ENCODE results near the gene IP6K1.
"Not testable (repeated sequence)": the region's sequence is repeated elsewhere in the genome, so short reads cannot be mapped to it uniquely, and the experiment has no call there.

The IP6K1 gene

GRCh38 chr3:49686769-49687423 lies 99.4 kb downstream of the IP6K1 start:
- FAIRE-seq: not testable (repeated sequence)

DNA sequence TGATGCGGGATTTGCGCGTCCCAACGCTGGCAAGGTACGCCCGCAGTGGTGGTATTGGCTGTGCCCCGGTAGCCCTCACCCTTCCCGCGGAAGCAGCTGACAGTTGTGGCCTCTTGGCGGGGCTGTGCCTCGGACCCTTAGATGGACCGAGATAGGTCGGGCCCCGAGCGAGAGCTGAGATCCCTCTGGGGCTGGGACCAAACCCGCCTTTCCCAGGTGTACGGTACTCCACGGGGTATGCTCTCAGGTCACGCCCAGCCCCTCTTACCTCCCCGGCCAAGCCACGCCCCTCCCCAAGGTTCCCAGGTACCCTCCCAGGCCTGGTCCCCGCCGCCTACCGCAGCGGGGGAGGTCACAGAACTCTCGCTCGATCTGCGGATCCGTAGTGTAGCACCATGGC lies 100.0 kb downstream of the IP6K1 start:
- not testable (repeated sequence) for FAIRE-seq

DNA sequence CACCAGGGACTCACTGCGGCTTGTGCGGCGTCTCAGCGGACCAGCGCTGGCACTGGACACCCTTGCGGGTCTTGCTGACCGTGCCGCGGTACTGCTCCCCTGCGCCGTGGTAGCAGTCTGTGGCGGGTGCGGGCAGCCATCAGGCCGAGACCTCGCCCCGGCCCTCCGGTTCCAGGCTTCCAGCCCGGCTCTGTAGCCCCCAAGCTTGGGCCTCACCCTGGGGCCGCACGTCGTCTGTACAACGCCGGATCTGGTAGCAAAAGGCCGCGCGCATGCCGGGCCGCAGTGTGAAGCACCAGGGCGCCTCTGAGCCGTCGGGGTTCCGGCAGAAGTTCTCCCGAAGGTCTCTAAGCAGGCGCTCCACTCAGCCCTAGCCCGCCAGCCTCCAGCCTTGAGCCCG lies 100.5 kb downstream of the IP6K1 start:
- FAIRE-seq: not testable (repeated sequence)

DNA sequence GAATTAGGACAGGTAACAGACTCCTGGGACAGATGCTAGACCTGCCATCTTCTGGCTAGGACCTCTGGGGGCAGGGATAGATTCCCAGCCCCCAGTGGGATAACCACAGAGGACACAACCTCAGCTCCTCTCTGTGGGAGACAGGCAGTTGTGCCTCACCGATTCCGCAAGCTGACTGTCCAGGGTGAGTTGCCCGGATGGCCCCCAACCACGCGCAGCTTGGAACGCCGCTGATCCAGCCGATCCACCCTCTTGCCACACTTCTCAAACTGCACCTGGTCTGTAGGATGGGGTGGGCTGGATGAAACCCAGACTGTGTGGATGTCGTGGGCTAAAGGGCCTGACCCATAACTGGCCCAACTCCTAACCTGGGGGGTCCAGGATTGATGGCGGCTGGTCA lies 101.2 kb downstream of the IP6K1 start:
- FAIRE-seq: not testable (repeated sequence)

DNA sequence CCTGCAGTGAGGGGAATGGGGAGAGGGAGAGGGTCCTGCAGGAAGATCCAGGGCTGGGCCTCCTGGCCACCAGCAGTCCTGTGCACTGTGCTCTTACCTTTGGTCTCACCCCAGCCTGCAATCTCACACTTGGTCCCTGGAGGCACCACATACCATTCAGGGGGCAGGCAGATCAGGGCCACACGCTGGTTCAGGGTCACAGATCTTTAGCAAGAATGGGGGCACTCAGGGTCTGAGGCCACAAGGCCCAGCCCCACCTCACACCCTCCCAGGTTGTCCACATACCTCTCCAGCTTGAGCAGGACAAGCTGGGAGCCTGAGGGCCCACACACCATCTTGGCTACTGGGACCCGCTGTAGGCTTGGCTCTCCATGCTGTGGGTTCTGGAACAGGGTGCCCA lies 101.9 kb downstream of the IP6K1 start:
- FAIRE-seq: not testable (repeated sequence)

DNA sequence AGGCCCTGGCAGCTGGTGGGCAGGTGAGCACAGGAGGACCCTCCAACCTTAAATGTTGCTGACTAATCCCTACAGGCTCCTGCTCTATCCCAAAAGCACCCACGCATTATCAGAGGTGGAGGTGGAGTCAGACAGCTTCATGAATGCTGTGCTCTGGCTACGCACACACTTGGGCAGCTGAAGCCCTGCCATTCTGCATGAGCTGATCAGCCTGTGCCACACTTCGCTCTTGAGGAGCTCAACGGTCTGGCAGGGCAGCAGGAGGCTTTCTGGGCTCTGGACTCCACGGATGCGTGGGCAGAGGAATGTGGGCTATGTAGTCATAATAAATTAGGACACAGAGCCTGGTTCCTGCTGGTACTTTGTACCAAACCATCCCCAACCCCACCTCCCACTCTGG lies 103.2 kb downstream of the IP6K1 start:
- no peak for FAIRE-seq

- no peak for FAIRE-seq
Observed at GRCh38 chr3:49681543-49681942, 104.8 kb downstream of the IP6K1 start.

DNA sequence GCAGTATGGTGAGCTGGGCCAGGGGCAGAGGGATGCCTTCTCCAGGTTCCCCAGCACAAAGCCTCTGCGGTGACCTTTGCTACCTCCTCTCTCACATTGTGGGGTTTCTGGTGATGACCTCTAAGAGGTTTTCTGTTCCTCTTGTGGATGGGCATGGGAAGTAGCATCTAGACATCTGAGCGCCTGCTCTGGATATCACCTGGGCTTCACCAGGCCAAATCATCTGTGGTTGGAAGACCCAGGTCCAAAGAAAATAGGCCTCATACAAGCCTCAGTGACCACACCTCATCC lies 105.2 kb downstream of the IP6K1 start:
- FAIRE-seq: no peak

GRCh38 chr3:49680493-49681231 lies 105.7 kb downstream of the IP6K1 start:
- FAIRE-seq: no peak

DNA sequence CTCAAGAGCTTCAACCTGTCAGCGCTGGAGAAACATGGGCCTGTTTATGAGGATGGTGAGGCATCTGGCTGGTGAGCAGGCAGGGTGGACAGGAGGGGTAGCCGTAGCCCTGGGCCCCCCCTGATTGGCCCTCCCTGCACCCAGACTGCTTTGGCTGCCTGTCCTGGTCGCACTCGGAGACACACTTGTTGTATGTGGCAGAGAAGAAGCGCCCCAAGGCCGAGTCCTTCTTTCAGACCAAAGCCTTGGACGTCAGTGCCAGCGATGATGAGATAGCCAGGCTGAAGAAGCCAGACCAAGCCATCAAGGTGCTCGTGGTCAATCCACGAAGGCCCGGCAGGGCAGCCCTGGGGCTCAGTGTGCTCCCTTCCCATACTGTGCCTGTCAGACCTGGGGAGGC lies 110.4 kb downstream of the IP6K1 start:
- FAIRE-seq: no peak

DNA sequence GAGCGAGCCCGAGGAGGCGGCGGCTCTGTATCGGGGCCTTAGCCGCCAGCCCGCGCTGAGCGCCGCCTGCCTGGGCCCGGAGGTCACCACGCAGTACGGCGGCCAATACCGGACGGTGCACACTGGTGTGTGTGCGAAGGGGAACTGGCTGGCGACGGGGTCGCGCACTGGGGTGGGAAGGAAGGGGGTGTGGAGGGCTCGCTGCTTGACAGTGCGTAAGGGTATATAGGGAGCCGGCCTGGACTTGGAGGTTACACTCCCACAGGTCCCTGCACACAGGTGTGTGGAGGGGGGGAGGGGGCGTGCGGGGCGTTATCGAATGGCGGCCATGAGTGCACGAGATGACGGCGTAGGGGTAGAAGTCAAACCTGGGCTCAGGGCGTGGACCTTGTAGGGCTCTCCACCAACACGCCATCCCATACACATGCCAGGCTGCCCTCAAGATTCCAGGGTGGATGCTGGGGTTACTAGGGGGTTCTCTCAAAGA lies 111.8 kb downstream of the IP6K1 start:
- no peak for FAIRE-seq

All from G401.6 (cell line).